IMR-90 (cell line): ENCODE measurements around the gene PRR9. TPM values are rescaled to one million over a fixed set of nuclear protein-coding genes. Genes with fewer than 3 reads are reported as not detected.

Source experiments
- ATAC-seq: fragments of 200-7000 bp; cut with Tn5 transposase; 2 replicates; pipeline ENCODE4 v1.9.1; 2020; ENCODE audit warnings: low read depth, mild to moderate bottlenecking, moderate library complexity
- BruUV-seq: library from RNA; stranded (reverse); fragments of 400-500 nt; replicated peaks from 2 replicates; lab custom pipeline; 2021; lab: Mats Ljungman, UMichigan
- CTCF ChIA-PET: fragments of 300-600 bp; formaldehyde crosslinking; extraction: SDS; loops from one replicate; lab custom pipeline; 2021; ENCODE audit warnings: antibody characterized with exemption; lab: Yijun Ruan, JAX
- POLR2A ChIA-PET: fragments of 300-600 bp; sonication (Branson Sonifier 250); formaldehyde crosslinking; loops from one replicate; lab custom pipeline; 2022; ENCODE audit warnings: antibody characterized with exemption; ENCODE audit not compliant: unreplicated experiment; lab: Charles Lee
- DNase-seq: peaks from one replicate; pipeline ENCODE4 v3.0.0; 2013
- H2AFZ ChIP-seq: replicated peaks from 2 replicates; pipeline ENCODE3; 2013; ENCODE audit warnings: low read length, mild to moderate bottlenecking; ENCODE audit not compliant: poor library complexity
- H2AK5ac ChIP-seq: 2 replicates; pipeline ENCODE4 v1.6.1; 2013; ENCODE audit warnings: low read depth, low read length, inconsistent platforms
- H2AK9ac ChIP-seq: replicated peaks from 2 replicates; pipeline ENCODE3; 2013; ENCODE audit warnings: mild to moderate bottlenecking, low read depth, low read length, moderate library complexity; ENCODE audit not compliant: poor library complexity
- H2BK120ac ChIP-seq: 2 replicates; pipeline ENCODE4 v1.6.1; 2013; ENCODE audit warnings: low read depth, low read length, inconsistent platforms
- H2BK15ac ChIP-seq: 3 replicates; pipeline ENCODE4 v1.6.1; 2013; ENCODE audit warnings: low read depth, low read length, inconsistent platforms
- H2BK20ac ChIP-seq: 2 replicates; pipeline ENCODE4 v1.6.1; 2013; ENCODE audit warnings: low read depth, mild to moderate bottlenecking, inconsistent platforms, low read length, moderate library complexity
- H2BK5ac ChIP-seq: 2 replicates; pipeline ENCODE4 v1.6.1; 2013; ENCODE audit warnings: mild to moderate bottlenecking, low read depth, low read length, inconsistent platforms; ENCODE audit not compliant: poor library complexity, severe bottlenecking
- H3K14ac ChIP-seq: replicated peaks from 2 replicates; pipeline ENCODE4 v1.6.1; 2013; ENCODE audit warnings: low read depth, low read length, inconsistent platforms
- H3K18ac ChIP-seq: 2 replicates; pipeline ENCODE4 v1.6.1; 2013; ENCODE audit warnings: low read depth, low read length, control low read depth
- H3K23ac ChIP-seq: 2 replicates; pipeline ENCODE4 v1.6.1; 2013; ENCODE audit warnings: low read depth, low read length, inconsistent platforms
- H3K27ac ChIP-seq: 2 replicates; pipeline ENCODE4 v1.5.1; 2013; ENCODE audit warnings: mild to moderate bottlenecking, control low read depth, low read length; ENCODE audit not compliant: insufficient read depth
- H3K27me3 ChIP-seq: 2 replicates; pipeline ENCODE4 v1.6.1; 2013; ENCODE audit warnings: low read length; ENCODE audit not compliant: control insufficient read depth, insufficient read depth
- H3K36me3 ChIP-seq: 2 replicates; pipeline ENCODE4 v1.6.1; 2013; ENCODE audit warnings: low read length, mixed read lengths; ENCODE audit not compliant: control insufficient read depth, insufficient read depth
- H3K4ac ChIP-seq: 2 replicates; pipeline ENCODE4 v1.6.1; 2013; ENCODE audit warnings: low read depth, low read length, inconsistent platforms
- H3K4me1 ChIP-seq: 2 replicates; pipeline ENCODE4 v1.6.1; 2013; ENCODE audit warnings: low read length, mixed read lengths; ENCODE audit not compliant: control insufficient read depth, insufficient read depth
- H3K4me2 ChIP-seq: 2 replicates; pipeline ENCODE4 v1.6.1; 2013; ENCODE audit warnings: low read depth, mild to moderate bottlenecking, control low read depth, low read length, moderate library complexity
- H3K4me3 ChIP-seq: 2 replicates; pipeline ENCODE4 v1.5.1; 2013; ENCODE audit warnings: low read depth, mild to moderate bottlenecking, control low read depth, low read length, moderate library complexity; ENCODE audit not compliant: insufficient read depth
- H3K56ac ChIP-seq: 2 replicates; pipeline ENCODE4 v1.6.1; 2013; ENCODE audit warnings: low read length, inconsistent platforms; ENCODE audit not compliant: insufficient read depth; ENCODE audit errors: extremely low read depth
- H3K79me1 ChIP-seq, 2 experiments: 2 replicates each; pipeline ENCODE4 v1.6.1; 2013; ENCODE audit warnings: low read length in 2 of 2, inconsistent platforms in 1 of 2, low read depth in 1 of 2
- H3K9ac ChIP-seq: 2 replicates; pipeline ENCODE4 v1.6.1; 2013; ENCODE audit warnings: low read depth, low read length, control low read depth
- H3K9me1 ChIP-seq: 2 replicates; pipeline ENCODE4 v1.6.1; 2013; ENCODE audit warnings: low read length, inconsistent platforms; ENCODE audit not compliant: insufficient read depth
- H3K9me3 ChIP-seq: 2 replicates; pipeline ENCODE4 v1.6.1; 2013; ENCODE audit warnings: low read length; ENCODE audit not compliant: control insufficient read depth, insufficient read depth
- H4K20me1 ChIP-seq: 2 replicates; pipeline ENCODE4 v1.6.1; 2013; ENCODE audit warnings: low read length, inconsistent platforms; ENCODE audit not compliant: insufficient read depth
- H4K5ac ChIP-seq: 2 replicates; pipeline ENCODE4 v1.6.1; 2013; ENCODE audit warnings: mild to moderate bottlenecking, low read depth, low read length, control low read depth
- H4K8ac ChIP-seq, 2 experiments: 2 replicates each; pipeline ENCODE4 v1.6.1; 2013; ENCODE audit warnings: low read depth in 2 of 2, low read length in 2 of 2, control low read depth in 1 of 2, inconsistent platforms in 1 of 2
- H4K91ac ChIP-seq: 2 replicates; pipeline ENCODE4 v1.6.1; 2013; ENCODE audit warnings: low read depth, low read length, inconsistent platforms; ENCODE audit not compliant: insufficient read depth
- CEBPB ChIP-seq: IDR thresholded peaks from 2 replicates; pipeline ENCODE4 v1.6.1; 2012; ENCODE audit warnings: low read depth, low read length, improper control_type of control experiment
- CTCF ChIP-seq: conservative IDR thresholded peaks from 2 replicates; pipeline ENCODE4 v1.5.1; 2012; ENCODE audit warnings: mild to moderate bottlenecking, low read depth, low read length, improper control_type of control experiment
- FOS ChIP-seq: fragments of 150-350 bp; IDR thresholded peaks from 2 replicates; pipeline ENCODE4 v1.6.1; 2016; ENCODE audit warnings: low read depth, low read length
- MAFK ChIP-seq: IDR thresholded peaks from 2 replicates; pipeline ENCODE4 v1.6.1; 2012; ENCODE audit warnings: low read depth, low read length, improper control_type of control experiment
- POLR2A ChIP-seq: IDR thresholded peaks from 2 replicates; pipeline ENCODE4 v1.6.1; 2012; ENCODE audit warnings: mild to moderate bottlenecking, low read depth, low read length
- RAD21 ChIP-seq: IDR thresholded peaks from 2 replicates; pipeline ENCODE4 v1.6.1; 2012; ENCODE audit warnings: low read length, improper control_type of control experiment
- RCOR1 ChIP-seq: IDR thresholded peaks from 2 replicates; pipeline ENCODE4 v1.6.1; 2012; ENCODE audit warnings: mild to moderate bottlenecking, low read length, improper control_type of control experiment; ENCODE audit not compliant: insufficient replicate concordance
- RFX5 ChIP-seq: IDR thresholded peaks from 2 replicates; pipeline ENCODE4 v1.8.0; 2012; ENCODE audit warnings: low read depth, mild to moderate bottlenecking, low read length, moderate library complexity
- USF2 ChIP-seq: fragments of 150-350 bp; IDR thresholded peaks from 2 replicates; pipeline ENCODE4 v1.6.1; 2017; ENCODE audit warnings: mild to moderate bottlenecking, antibody characterized with exemption, low read length, low read depth
- WGBS, 2 experiments: methylation state at CpG; one replicate each; pipeline versions ENCODE4 v1.1.5 to v1.1.7; 2013; ENCODE audit warnings: missing lambda C conversion rate in 2 of 2; ENCODE audit not compliant: insufficient read length in 1 of 2; ENCODE audit errors: extremely low coverage in 2 of 2; 5-methylcytosine and 5-hydroxymethylcytosine counted together
- dilution Hi-C: fragments of 300-500 bp; cut with HindIII; formaldehyde crosslinking; loops from one replicate; pipeline ENCODE4 v1.14.3; 2018; ENCODE audit warnings: low sequenced_read_pairs; ENCODE audit not compliant: unreplicated experiment
- in situ Hi-C: fragments of 300-500 bp; cut with MboI; formaldehyde crosslinking; loops from 3 replicates; pipeline ENCODE4 v1.14.3; 2019; ENCODE audit warnings: low sequenced_read_pairs, inconsistent platforms, mixed read lengths
- intact Hi-C: fragments of 100-400 bp; cut with micrococcal nuclease; formaldehyde crosslinking; loops from 2 replicates; pipeline ENCODE4 v1.10.0; 2022
- polyA plus RNA-seq, 3 experiments: library from polyadenylated mRNA; depleted of rRNA; stranded (reverse); fragments of >200 nt; gene quantifications; 2 replicates each; pipeline ENCODE4 v1.2.3, GENCODE V29; 2012; ENCODE audit warnings: low replicate concordance in 1 of 3
- total RNA-seq: library from RNA; depleted of rRNA; stranded (reverse); fragments of >200 nt; gene quantifications from 2 replicates; pipeline ENCODE4 v1.2.3, GENCODE V29; 2012

The PRR9 gene
- total and polyA plus RNA-seq, 2 of the 4 experiments (the other 2 are of a cell fraction) = not detected

GRCh38 chr1:153253693-153254092 is 36.3 kb downstream of the PRR9 start:
- TF ChIP-seq POLR2A (no peak), RFX5 (no peak), FOS (no peak), RAD21 (no peak), CTCF (no peak), MAFK (no peak), RCOR1 (no peak), CEBPB (no peak), USF2 (no peak)
- Histone ChIP-seq H3K9ac (no peak overlapping the region), H2BK15ac (no peak overlapping the region), H2BK120ac (no peak overlapping the region), H3K23ac (no peak overlapping the region), H3K36me3 (no peaks in the 10 kb centered on the region), H3K14ac (no peak overlapping the region), H4K91ac (no peak overlapping the region), H4K5ac (no peak overlapping the region), H3K9me3 (no peaks in the 10 kb centered on the region), H3K4ac (no peak overlapping the region), H2BK5ac (no peak overlapping the region), H3K18ac (no peak overlapping the region), H4K20me1 (no peaks in the 10 kb centered on the region), H3K27me3 (no peaks in the 10 kb centered on the region; the same call in 1 of the 2 replicates), H2BK20ac (no peak overlapping the region), H4K8ac (no peak overlapping the region), H2AK9ac (no peak overlapping the region), H2AFZ (no peak overlapping the region), H3K56ac (no peak overlapping the region), H2AK5ac (no peak overlapping the region), H3K4me1 (no peaks in the 10 kb centered on the region), H3K79me1 (no peaks in the 10 kb centered on the region), H3K27ac (no peak overlapping the region), H3K4me3 (no peak overlapping the region), H3K9me1 (no peaks in the 10 kb centered on the region), H3K4me2 (no peak overlapping the region)
- dilution Hi-C loops = no loop called here
- no TSS peak for BruUV-seq
- CTCF ChIA-PET = no interaction called here
- intact Hi-C loops = no loop called here
- no peak for DNase-seq
- POLR2A ChIA-PET = no interaction called here
- in situ Hi-C loops = no loop called here
- WGBS, 2 experiments = no CpG with 5 or more reads among the region's 1 CpG
- no peak for ATAC-seq
